HEK293T (cell line): ENCODE measurements around the gene UGT1A6.
"Not testable (repeated sequence)": the region's sequence is repeated elsewhere in the genome, so short reads cannot be mapped to it uniquely, and the experiment has no call there.

Experiments used
- CTCF ChIA-PET: fragments of 350-600 bp; formaldehyde crosslinking; extraction: SDS; loops from one replicate; lab custom pipeline; 2021; ENCODE audit warnings: antibody characterized with exemption, inconsistent platforms; lab: Yijun Ruan, JAX
- POLR2A ChIA-PET: fragments of 350-600 bp; formaldehyde crosslinking; extraction: SDS; loops from one replicate; lab custom pipeline; 2020; ENCODE audit warnings: antibody characterized with exemption, inconsistent platforms; lab: Yijun Ruan, JAX
- DNase-seq: peaks from one replicate; pipeline ENCODE4 v3.0.0; 2012; ENCODE audit warnings: mixed read lengths; ENCODE audit errors: extremely low spot score
- ARNT ChIP-seq: fragments of 450-650 bp; IDR thresholded peaks from 2 replicates; pipeline ENCODE4 v1.6.1; 2017; ENCODE audit warnings: mild to moderate bottlenecking
- BHLHE40 ChIP-seq: fragments of 450-650 bp; IDR thresholded peaks from 2 replicates; pipeline ENCODE4 v1.6.1; 2016; ENCODE audit warnings: mild to moderate bottlenecking, moderate library complexity, borderline replicate concordance
- CTBP1 ChIP-seq: fragments of 450-650 bp; IDR thresholded peaks from 2 replicates; pipeline ENCODE4 v1.6.1; 2016; ENCODE audit warnings: borderline replicate concordance
- ELF4 ChIP-seq: fragments of 450-650 bp; IDR thresholded peaks from 2 replicates; pipeline ENCODE4 v1.6.1; 2017; ENCODE audit warnings: antibody characterized with exemption
- FOXA1 ChIP-seq: fragments of 450-650 bp; IDR thresholded peaks from 2 replicates; pipeline ENCODE4 v1.6.1; 2016; ENCODE audit warnings: mild to moderate bottlenecking
- FOXK2 ChIP-seq: fragments of 450-650 bp; IDR thresholded peaks from 2 replicates; pipeline ENCODE4 v1.6.1; 2016; ENCODE audit warnings: mild to moderate bottlenecking
- FOXM1 ChIP-seq: fragments of 450-650 bp; IDR thresholded peaks from 2 replicates; pipeline ENCODE4 v1.6.1; 2017; ENCODE audit warnings: mild to moderate bottlenecking, borderline replicate concordance
- HDGF ChIP-seq: fragments of 450-650 bp; IDR thresholded peaks from 2 replicates; pipeline ENCODE4 v1.6.1; 2017; ENCODE audit warnings: antibody characterized with exemption, borderline replicate concordance
- L3MBTL2 ChIP-seq: fragments of 450-650 bp; conservative IDR thresholded peaks from 2 replicates; pipeline ENCODE4 v1.6.1; 2016; ENCODE audit warnings: mild to moderate bottlenecking
- LEF1 ChIP-seq: fragments of 450-650 bp; IDR thresholded peaks from 2 replicates; pipeline ENCODE4 v1.6.1; 2017; ENCODE audit warnings: mild to moderate bottlenecking, borderline replicate concordance
- NFRKB ChIP-seq: fragments of 450-650 bp; IDR thresholded peaks from 2 replicates; pipeline ENCODE4 v1.6.1; 2016; ENCODE audit warnings: mild to moderate bottlenecking, moderate library complexity
- SP1 ChIP-seq: fragments of 450-650 bp; IDR thresholded peaks from 2 replicates; pipeline ENCODE4 v1.6.1; 2017
- SUZ12 ChIP-seq: fragments of 450-650 bp; IDR thresholded peaks from 2 replicates; pipeline ENCODE4 v1.6.1; 2016; ENCODE audit warnings: mild to moderate bottlenecking
- TARDBP ChIP-seq: fragments of 450-650 bp; IDR thresholded peaks from 2 replicates; pipeline ENCODE4 v1.6.1; 2016
- ZNF384 ChIP-seq: fragments of 450-650 bp; IDR thresholded peaks from 2 replicates; pipeline ENCODE4 v1.6.1; 2016
- TF ChIP-seq, protein P1 (sequence below): fragments of 450-650 bp; IDR thresholded peaks from 2 replicates; pipeline ENCODE4 v1.6.1; 2016

UGT1A6 gene

DNA sequence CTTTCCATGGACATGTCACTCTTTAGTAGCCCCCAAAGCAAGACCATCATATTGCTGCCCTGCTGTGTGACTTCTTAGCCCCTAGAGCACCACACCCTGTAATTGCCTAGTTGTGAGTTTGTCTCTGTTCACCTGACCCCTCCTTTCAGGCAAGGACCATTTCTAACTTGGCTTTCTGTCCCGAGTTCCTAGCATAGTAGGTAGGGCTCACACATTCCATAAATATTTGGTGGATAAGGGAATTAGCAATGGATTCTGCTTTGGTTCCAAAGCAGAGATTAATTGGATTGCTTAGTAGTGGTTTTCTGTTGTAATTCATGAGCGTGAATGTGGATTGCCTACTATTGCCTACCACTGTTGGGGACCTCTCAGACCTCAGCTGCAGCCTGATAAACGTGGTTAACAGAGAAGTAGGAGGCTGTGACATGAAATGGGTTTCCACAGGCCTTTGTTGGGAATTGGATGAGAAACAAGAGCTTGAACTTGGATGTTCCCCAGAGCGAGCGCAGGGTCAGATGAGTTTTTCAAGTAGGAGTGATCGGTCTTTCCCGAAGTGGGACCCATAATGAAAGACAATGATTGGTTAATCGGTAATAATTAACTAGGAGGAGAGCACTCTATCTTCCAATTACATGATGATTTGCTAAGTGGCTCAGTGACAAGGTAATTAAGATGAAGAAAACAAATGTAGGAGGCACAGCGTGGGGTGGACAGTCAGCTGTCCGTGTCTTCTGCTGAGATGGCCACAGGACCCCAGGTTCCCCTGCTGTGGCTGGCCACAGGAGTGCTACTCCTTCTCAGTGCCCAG is 54.0 kb downstream of the UGT1A6 start:
- TF ChIP-seq FOXA1 (no peak), CTBP1 (no peak), LEF1 (no peak), ELF4 (no peak), HDGF (no peak), L3MBTL2 (no peak), ARNT (no peak), FOXM1 (no peak), NFRKB (no peak), SP1 (no peak), TARDBP (no peak), BHLHE40 (no peak), FOXK2 (no peak), SUZ12 (no peak), ZNF384 (no peak)
- TF ChIP-seq, protein P1, sequence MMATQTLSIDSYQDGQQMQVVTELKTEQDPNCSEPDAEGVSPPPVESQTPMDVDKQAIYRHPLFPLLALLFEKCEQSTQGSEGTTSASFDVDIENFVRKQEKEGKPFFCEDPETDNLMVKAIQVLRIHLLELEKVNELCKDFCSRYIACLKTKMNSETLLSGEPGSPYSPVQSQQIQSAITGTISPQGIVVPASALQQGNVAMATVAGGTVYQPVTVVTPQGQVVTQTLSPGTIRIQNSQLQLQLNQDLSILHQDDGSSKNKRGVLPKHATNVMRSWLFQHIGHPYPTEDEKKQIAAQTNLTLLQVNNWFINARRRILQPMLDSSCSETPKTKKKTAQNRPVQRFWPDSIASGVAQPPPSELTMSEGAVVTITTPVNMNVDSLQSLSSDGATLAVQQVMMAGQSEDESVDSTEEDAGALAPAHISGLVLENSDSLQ: no peak
- DNase-seq: no peak
- ChIA-PET CTCF (no interaction called here), POLR2A (no interaction called here)

GRCh38 chr2:233747283-233747544 is 54.5 kb downstream of the UGT1A6 start:
- POLR2A ChIA-PET: no interaction called here
- no peak for DNase-seq
- CTCF ChIA-PET: no interaction called here
- TF ChIP-seq FOXA1: no peak
- no peak for TF ChIP-seq SP1
- TF ChIP-seq SUZ12: no peak
- TF ChIP-seq L3MBTL2: no peak
- TF ChIP-seq ZNF384: no peak
- no peak for TF ChIP-seq ARNT
- TF ChIP-seq HDGF: no peak
- no peak for TF ChIP-seq BHLHE40
- TF ChIP-seq ELF4: no peak
- TF ChIP-seq TARDBP: no peak
- no peak for TF ChIP-seq CTBP1
- TF ChIP-seq, protein P1: no peak
- no peak for TF ChIP-seq FOXM1
- no peak for TF ChIP-seq LEF1
- TF ChIP-seq NFRKB: no peak
- no peak for TF ChIP-seq FOXK2

DNA sequence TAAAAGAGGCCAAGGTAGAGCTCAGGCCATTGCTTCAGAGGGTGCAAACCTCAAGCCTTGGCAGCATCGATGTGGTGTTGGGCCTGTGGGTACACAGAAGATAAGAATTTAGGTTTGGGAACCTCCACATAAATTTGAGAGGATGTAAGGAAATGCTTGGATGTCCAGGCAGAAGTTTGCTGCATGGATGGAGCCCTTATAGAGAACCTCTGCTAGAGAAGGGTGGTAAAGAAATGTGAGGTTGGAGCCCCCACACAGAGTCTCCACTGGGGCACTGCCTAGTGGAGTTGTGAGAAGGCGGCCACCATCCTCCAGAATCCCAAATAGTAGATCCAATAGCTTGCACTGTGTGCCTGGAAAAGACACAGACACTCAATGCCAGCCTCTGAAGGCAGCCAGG is 58.0 kb downstream of the UGT1A6 start:
- POLR2A ChIA-PET, CTCF ChIA-PET, DNase-seq: not testable (repeated sequence)

DNA sequence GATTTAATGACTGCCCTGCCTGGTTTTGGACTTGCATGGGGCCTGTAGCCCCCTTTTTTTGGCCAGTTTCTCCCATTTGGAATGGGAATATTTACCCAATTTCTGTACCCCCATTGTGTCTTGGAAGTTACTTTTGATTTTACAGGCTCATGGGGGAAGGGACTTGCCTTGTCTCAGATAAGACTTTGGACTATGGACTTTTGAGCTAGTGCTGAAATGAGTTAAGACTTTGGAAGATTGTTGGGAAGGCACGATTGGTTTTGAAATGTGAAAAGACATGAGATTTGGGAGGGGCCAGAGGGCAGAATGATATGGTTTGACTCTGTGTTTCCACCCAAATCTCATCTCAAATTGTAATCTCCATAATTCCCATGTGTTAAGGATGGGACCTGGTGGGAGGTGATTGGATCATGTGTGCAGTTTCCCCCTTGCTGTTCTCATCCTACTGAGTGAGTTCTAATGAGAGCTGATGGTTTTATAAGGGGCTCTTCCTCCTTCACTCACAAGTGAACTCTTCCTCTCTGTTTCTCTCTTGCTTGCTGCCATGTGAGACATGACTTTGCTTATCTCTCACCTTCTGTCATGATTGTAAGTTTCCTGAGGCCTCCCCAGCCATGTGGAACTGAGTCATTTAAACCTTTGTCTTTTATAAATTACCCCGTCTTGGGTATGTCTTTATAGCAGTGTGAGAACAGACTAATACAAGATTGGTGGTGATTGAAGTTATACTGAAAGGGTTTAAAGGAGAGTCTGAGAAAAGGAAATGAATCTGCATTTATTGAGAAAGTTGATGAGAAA is 58.7 kb downstream of the UGT1A6 start:
- POLR2A ChIA-PET, CTCF ChIA-PET, DNase-seq: not testable (repeated sequence)

GRCh38 chr2:233754872-233755611 is 62.4 kb downstream of the UGT1A6 start:
- TF ChIP-seq FOXK2 (no peak), FOXA1 (no peak), TARDBP (no peak), ARNT (no peak), HDGF (no peak), LEF1 (no peak), L3MBTL2 (no peak), ZNF384 (no peak), CTBP1 (no peak), ELF4 (no peak), BHLHE40 (no peak), SUZ12 (no peak), SP1 (no peak), NFRKB (no peak), FOXM1 (no peak)
- TF ChIP-seq, protein P1: no peak
- CTCF ChIA-PET: no interaction called here
- no peak for DNase-seq
- POLR2A ChIA-PET: no interaction called here
